Breast epithelium (tissue), 3 donors: ENCODE results near the gene GABPB2.

Experiments
- CTCF ChIP-seq, 3 donors: fragments of 450-650 bp; IDR thresholded peaks; one replicate each; pipeline ENCODE4 v1.5.1; 2016 to 2017; ENCODE audit warnings: antibody characterized with exemption in 3 of 3, mild to moderate bottlenecking in 3 of 3, moderate library complexity in 3 of 3
- POLR2A ChIP-seq: fragments of 450-650 bp; IDR thresholded peaks from one replicate; pipeline ENCODE4 v1.6.1; 2016; ENCODE audit warnings: antibody characterized with exemption, mild to moderate bottlenecking, moderate library complexity

GRCh38 chr1:151157067-151157531 is 86.5 kb downstream of the GABPB2 start:
- TF ChIP-seq POLR2A (no peak), CTCF (IDR thresholded peaks at IDR 0.05) (no peak)
